ENCODE data around the gene UPF2.

UPF2 gene

GRCh38 chr10:12062754-12063482 lies 20.3 kb upstream of the UPF2 start:
- Mint-ChIP-seq H3K9me3 (no peaks in the 10 kb centered on the region), H3K27me3 (ENCODE audit: low read depth, poor library complexity) (peaks cover 7% of the 10 kb centered on the region), H3K36me3 (ENCODE audit: low read depth) (no peaks in the 10 kb centered on the region), H3K27ac (no peak overlapping the region), H3K4me3 (no peak overlapping the region), H3K4me1 (no peaks in the 10 kb centered on the region)
- no peak for DNase-seq
- TF ChIP-seq CTCF (IDR thresholded peaks at IDR 0.05) = no peak

- no peak for DNase-seq
- H3K4me1 Mint-ChIP-seq = no peaks in the 10 kb centered on the region
- peaks cover 2% of the 10 kb centered on the region for H3K27me3 Mint-ChIP-seq (ENCODE audit: low read depth, poor library complexity)
- no peak for TF ChIP-seq CTCF (IDR thresholded peaks at IDR 0.05)
- H3K9me3 Mint-ChIP-seq = no peaks in the 10 kb centered on the region
- H3K36me3 Mint-ChIP-seq (ENCODE audit: low read depth) = no peaks in the 10 kb centered on the region
- H3K4me3 Mint-ChIP-seq = no peak overlapping the region
- H3K27ac Mint-ChIP-seq = no peak overlapping the region
Observed at GRCh38 chr10:12061124-12061523, 18.5 kb upstream of the UPF2 start.

GRCh38 chr10:12056748-12057147 lies 14.1 kb upstream of the UPF2 start:
- Mint-ChIP-seq H3K9me3 (no peaks in the 10 kb centered on the region), H3K4me1 (no peaks in the 10 kb centered on the region), H3K4me3 (no peak overlapping the region), H3K27me3 (ENCODE audit: low read depth, poor library complexity) (no peaks in the 10 kb centered on the region), H3K36me3 (ENCODE audit: low read depth) (no peaks in the 10 kb centered on the region), H3K27ac (no peak overlapping the region)
- no peak for TF ChIP-seq CTCF (IDR thresholded peaks at IDR 0.05)
- no peak for DNase-seq

- H3K9me3 Mint-ChIP-seq = no peaks in the 10 kb centered on the region
- no peaks in the 10 kb centered on the region for H3K36me3 Mint-ChIP-seq (ENCODE audit: low read depth)
- no peak overlapping the region for H3K27ac Mint-ChIP-seq
- no peak overlapping the region for H3K4me3 Mint-ChIP-seq
- DNase-seq = no peak
- no peaks in the 10 kb centered on the region for H3K27me3 Mint-ChIP-seq (ENCODE audit: low read depth, poor library complexity)
- TF ChIP-seq CTCF (IDR thresholded peaks at IDR 0.05) = no peak
- no peaks in the 10 kb centered on the region for H3K4me1 Mint-ChIP-seq
Observed at GRCh38 chr10:12055732-12056131, 13.1 kb upstream of the UPF2 start.

- Mint-ChIP-seq H3K36me3 (ENCODE audit: low read depth) (no peaks in the 10 kb centered on the region), H3K27ac (no peak overlapping the region), H3K9me3 (no peaks in the 10 kb centered on the region), H3K4me3 (no peak overlapping the region), H3K4me1 (peaks cover 5% of the 10 kb centered on the region), H3K27me3 (ENCODE audit: low read depth, poor library complexity) (peaks cover 14% of the 10 kb centered on the region)
- TF ChIP-seq CTCF (IDR thresholded peaks at IDR 0.05) = no peak
- no peak for DNase-seq
Observed at GRCh38 chr10:12051241-12051640, 8.6 kb upstream of the UPF2 start.

- H3K27ac Mint-ChIP-seq = no peak overlapping the region
- H3K4me1 Mint-ChIP-seq = peaks cover 5% of the 10 kb centered on the region
- H3K9me3 Mint-ChIP-seq = no peaks in the 10 kb centered on the region
- no peak overlapping the region for H3K4me3 Mint-ChIP-seq
- no peak for DNase-seq
- H3K36me3 Mint-ChIP-seq (ENCODE audit: low read depth) = no peaks in the 10 kb centered on the region
- TF ChIP-seq CTCF (IDR thresholded peaks at IDR 0.05) = no peak
- peaks cover 14% of the 10 kb centered on the region for H3K27me3 Mint-ChIP-seq (ENCODE audit: low read depth, poor library complexity)
Observed at GRCh38 chr10:12050528-12050927, 7.9 kb upstream of the UPF2 start.

All from nephron progenitor cell (in vitro differentiated cells).